ENCODE results near the gene NSD2.
"Not testable (repeated sequence)": the region's sequence is repeated elsewhere in the genome, so short reads cannot be mapped to it uniquely, and the experiment has no call there.

The NSD2 gene

GRCh38 chr4:1842339-1842895, 28.8 kb upstream of the NSD2 start:
- no peak for DNase-seq

GRCh38 chr4:1842993-1843448, 28.2 kb upstream of the NSD2 start:
- no peak for DNase-seq

- DNase-seq, result no peak
These were observed 27.3 kb upstream of the NSD2 start for GRCh38 chr4:1843852-1844251.

GRCh38 chr4:1844618-1845017, 26.6 kb upstream of the NSD2 start:
- DNase-seq, result not testable (repeated sequence)

- no peak for DNase-seq
These were observed 24.6 kb upstream of the NSD2 start for GRCh38 chr4:1846580-1846979.

DNA sequence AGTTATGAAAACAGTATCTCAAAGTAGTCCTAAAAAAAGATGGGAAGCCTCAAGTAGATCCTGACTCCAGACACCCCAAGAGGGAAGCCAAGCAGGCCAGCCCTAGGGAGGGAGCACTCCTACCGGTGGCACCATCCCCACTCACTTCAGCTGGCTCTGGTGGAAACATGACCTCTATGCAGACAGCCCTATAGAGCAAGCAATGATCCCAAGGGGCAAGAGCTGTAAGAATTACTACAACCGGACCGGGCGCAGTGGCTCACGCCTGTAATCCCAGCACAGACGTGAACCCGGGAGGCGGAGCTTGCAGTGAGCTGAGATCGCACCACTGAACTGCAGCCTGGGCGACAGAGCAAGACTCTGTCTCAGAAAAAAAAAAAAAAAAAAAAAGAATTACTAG, 20.9 kb upstream of the NSD2 start:
- no peak for DNase-seq

GRCh38 chr4:1851160-1851559, 20.0 kb upstream of the NSD2 start:
- no peak for DNase-seq

DNA sequence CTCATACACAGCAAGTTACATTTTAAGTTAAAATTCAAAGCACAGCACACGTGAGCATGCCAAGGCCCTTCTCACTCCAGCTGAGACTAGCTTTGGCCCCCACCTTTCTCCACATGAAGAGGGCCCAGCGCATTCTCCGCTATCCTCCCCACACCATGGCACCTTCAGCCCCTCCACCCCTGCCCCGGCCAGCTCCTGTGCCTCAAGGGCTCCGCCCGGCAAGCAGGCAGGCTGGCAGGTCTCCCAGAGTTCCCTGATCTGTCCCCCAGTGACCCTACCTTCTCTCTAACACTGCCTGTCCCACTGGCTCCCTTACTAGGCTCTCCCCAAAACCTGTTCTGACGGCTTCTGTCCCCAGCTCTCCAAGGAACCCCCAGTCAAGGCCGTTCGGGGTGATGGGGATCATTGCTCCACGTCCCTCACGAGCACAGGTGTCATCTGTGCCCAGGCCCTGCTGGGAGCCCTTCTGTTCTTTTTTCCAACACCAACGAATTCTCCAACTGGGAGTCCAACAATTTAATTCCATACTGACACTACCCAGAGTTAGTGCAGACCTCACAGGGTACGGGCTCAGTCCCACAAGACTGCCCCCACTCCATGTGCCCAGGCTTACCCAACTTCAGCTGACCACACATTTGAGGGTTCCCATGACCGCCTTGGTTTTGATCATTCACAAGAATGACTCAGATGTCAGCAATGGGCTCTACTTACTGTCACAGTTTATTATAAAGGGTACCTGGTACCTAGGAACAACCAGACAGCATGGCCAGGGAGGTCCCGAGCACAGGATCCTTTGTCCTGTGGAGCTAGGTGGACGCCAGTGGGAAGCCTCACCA, 19.4 kb upstream of the NSD2 start:
- no peak for DNase-seq

- DNase-seq, result no peak
These were observed 18.1 kb upstream of the NSD2 start for GRCh38 chr4:1852904-1853623.

DNA sequence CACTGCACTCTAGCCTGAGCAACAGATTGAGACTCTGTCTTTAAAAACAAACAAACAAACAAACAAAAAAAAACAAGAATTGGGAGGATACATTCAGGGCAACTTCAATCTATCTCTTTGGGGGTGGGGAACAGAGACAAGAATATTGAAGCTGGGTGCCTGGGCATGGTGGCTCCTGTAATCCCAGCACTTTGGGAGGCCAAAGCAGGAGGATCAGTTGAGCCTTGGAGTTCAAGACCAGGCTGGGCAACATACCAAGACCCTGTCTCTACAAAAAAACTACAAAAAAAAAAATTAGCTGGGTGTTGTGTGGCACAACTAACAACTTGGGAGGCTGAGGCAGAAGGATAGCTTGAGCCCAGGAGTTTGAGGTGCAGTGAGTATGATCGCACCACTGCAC, 16.4 kb upstream of the NSD2 start:
- no peak for DNase-seq

- no peak for DNase-seq
These were observed 15.7 kb upstream of the NSD2 start for GRCh38 chr4:1855333-1856070.

GRCh38 chr4:1856071-1856942, 14.9 kb upstream of the NSD2 start, which contains the start of gene LETM1:
TSS of gene LETM1 (minus strand) at chr4:1856156. CDS start at chr4:1855950, 206 bp downstream.
- DNase-seq, result peak; percentile 69 to 71

GRCh38 chr4:1856943-1857699, 14.1 kb upstream of the NSD2 start:
- DNase-seq, result no peak

DNA sequence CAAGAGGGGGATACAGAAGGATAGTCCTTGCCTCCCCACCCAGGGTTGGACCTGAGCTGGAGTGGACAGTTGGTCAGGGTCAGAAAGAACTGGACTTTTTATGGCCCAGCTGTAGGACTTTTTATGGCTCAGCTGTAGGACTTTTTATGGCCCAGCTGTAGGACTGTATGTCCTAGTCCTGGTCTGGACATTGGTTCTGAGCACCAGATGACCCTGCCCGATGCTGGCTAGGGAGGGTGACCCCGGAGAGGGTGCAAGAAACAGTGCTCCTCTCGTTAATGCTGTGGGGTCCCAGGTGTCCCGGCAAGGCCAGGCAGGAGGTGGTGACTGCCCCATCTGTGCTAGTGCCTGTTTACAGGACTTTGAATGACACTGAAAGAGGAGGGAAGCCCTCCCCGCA, 13.3 kb upstream of the NSD2 start:
- no peak for DNase-seq

GRCh38 chr4:1859389-1859753, 11.8 kb upstream of the NSD2 start:
- no peak for DNase-seq

- no peak for DNase-seq
These were observed 8.9 kb upstream of the NSD2 start for GRCh38 chr4:1862055-1862911.

GRCh38 chr4:1862961-1863296, 8.3 kb upstream of the NSD2 start:
- DNase-seq, result no peak

GRCh38 chr4:1863297-1864033, 7.7 kb upstream of the NSD2 start:
- DNase-seq, result no peak

DNA sequence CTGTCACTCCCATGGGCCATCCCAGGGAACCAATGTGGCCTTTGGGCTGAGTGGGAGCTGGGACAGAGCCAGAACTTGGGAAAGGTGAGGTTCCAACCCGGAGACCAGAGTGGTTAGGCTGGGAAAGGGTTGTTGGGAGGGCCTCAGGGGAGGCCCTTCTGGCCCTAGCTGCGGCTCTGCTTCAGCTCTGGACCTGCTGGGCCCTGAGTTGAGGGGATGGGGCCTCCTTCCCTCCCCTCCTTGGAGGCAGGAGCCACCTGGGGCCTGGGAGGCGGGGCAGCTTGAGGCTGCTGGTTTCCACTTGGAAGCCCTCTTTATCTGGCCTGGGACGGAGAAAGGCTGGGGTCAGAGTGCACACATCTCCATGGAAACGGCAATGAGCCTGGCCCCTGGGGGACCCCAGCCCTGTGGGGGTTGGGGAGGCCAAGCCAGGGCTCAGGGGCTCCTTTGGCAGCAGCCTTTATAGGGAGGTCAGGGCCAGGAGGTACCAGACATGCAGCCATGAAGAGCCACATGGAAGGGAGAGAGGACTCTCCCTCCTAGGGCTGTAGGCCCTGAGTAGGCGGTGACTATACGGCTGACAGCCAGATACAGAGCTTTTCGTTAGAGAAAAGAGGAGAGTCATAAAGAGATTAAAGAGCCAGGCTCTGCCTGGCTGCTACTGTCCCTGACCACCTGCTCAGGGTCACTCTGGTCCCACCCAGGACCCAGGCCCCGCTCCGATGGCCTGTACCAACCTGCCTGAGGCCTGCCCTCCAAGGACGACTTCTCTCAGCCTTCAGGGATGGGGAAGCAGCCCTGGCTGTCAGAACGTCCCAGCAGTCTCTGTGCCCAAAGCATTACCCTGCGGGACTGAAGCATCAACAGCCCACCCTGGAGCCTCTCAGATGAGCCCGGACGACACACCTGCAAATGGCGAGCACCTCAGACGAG, 6.9 kb upstream of the NSD2 start:
- no peak for DNase-seq

All from SHP77 (cell line).